GM18858 (cell line): Measurements from ENCODE around the gene AGFG1.
A peak's percentile ranks its signal among the peaks of the same experiment; 100 is the strongest.

Source experiments
- ATAC-seq: cut with Tn5 transposase; IDR thresholded peaks from one replicate; pipeline ENCODE4 v1.9.1; 2021; ENCODE audit not compliant: unreplicated experiment

Gene AGFG1

GRCh38 chr2:227602358-227602757 is 130.4 kb downstream of the AGFG1 start:
- ATAC-seq: no peak

GRCh38 chr2:227606476-227606875 is 134.5 kb downstream of the AGFG1 start:
- no peak for ATAC-seq

GRCh38 chr2:227607941-227608340 is 136.0 kb downstream of the AGFG1 start:
- no peak for ATAC-seq

GRCh38 chr2:227608561-227609338 is 136.8 kb downstream of the AGFG1 start:
- peak; percentile 52 for ATAC-seq

GRCh38 chr2:227610123-227610522 is 138.2 kb downstream of the AGFG1 start:
- no peak for ATAC-seq
